Measurements from ENCODE around the gene EEF2KMT.

The EEF2KMT gene

DNA sequence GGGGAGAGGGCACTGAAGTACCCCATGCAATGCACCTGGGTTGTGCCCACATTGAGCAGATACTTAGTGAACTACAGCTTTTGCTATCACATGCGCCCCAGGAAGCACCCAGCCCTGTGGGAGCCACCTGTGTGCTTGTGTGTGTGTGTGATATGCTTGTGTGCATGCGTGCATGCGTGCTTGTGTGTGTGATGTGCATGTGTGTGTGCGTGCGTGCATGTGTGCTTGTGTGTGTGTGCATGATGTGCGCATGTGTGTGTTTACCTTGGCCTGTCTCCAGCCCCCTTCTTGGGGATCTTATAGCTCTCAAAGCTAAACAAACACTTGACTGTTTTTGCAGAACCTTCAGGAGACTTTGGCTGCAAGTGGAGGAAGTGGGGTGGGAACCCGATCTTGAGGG lies 32.7 kb downstream of the EEF2KMT start:
- H3K4me3 ChIP-seq (ENCODE audit: low read depth, low read length): no peak overlapping the region
- TF ChIP-seq, protein P1, sequence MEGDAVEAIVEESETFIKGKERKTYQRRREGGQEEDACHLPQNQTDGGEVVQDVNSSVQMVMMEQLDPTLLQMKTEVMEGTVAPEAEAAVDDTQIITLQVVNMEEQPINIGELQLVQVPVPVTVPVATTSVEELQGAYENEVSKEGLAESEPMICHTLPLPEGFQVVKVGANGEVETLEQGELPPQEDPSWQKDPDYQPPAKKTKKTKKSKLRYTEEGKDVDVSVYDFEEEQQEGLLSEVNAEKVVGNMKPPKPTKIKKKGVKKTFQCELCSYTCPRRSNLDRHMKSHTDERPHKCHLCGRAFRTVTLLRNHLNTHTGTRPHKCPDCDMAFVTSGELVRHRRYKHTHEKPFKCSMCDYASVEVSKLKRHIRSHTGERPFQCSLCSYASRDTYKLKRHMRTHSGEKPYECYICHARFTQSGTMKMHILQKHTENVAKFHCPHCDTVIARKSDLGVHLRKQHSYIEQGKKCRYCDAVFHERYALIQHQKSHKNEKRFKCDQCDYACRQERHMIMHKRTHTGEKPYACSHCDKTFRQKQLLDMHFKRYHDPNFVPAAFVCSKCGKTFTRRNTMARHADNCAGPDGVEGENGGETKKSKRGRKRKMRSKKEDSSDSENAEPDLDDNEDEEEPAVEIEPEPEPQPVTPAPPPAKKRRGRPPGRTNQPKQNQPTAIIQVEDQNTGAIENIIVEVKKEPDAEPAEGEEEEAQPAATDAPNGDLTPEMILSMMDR (IDR thresholded peaks at IDR 0.05; ENCODE audit: low read depth, low read length): no peak

DNA sequence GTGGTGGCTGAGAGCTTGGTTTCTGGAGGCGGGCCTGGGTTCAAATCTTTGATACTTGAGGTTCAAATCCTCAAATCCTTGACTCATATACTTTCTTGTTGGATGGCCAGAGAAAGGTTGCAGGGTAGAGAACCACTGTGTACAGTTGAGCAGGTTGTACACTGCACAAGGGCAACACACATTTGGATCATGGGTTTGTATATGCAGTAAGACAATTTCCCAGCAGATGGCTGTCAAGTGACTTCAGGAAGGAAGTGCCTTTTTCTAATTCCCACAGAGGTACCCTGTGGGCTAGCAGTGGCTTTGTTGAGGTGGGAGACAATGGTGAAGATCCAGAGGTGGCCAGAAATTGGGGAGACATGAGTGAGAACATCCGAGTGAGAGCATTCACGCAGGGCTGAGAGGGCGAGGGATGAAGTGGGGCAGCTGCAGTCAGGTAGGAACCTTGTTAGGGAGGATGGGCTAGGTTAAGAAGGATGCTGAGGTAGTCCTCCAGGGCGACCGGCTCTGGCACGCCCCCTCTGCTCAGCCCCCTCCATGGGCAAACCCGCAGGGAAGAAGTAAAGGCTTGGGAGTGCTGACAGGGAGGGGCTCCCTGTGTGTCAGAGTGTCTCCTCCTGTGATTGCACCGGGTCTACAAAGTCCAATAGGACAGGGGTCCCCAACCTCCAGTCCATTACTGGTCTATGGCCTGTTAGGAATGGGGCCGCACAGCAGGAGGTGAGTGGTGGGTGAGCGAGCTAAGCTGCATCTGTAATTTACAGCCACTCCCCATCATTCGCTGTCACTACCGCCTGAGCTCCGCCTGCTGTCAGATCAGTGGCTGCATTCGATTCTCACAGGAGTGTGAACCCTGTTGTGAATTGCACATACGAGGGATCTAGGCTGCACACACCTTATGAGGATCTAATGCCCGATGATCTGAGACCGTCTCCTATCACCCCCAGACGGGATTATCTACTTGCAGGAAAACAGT lies 34.5 kb downstream of the EEF2KMT start:
- TF ChIP-seq, protein P1 (IDR thresholded peaks at IDR 0.05; ENCODE audit: low read depth, low read length): no peak
- H3K4me3 ChIP-seq (ENCODE audit: low read depth, low read length): no peak overlapping the region

DNA sequence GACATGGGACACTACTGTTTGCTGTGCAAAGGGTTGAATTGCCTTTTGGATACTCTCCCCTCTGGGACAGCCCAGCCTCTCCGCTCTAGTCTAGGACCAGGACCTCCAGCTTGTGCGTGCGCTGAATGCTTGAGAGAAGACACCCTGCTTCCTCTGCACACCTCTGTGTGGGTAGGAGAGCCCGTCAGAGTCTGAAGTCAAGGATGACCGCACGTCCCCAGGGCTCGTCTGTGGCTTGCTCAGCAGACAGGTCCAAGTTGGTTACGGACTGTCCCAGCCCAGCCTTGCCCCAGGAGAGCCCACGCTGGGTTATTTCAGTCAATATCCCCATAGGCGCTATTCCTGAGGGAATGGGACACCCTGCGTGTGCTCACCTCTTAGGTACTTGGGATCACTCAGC lies 35.5 kb downstream of the EEF2KMT start:
- H3K4me3 ChIP-seq (ENCODE audit: low read depth, low read length): no peak overlapping the region
- TF ChIP-seq, protein P1 (IDR thresholded peaks at IDR 0.05; ENCODE audit: low read depth, low read length): no peak

DNA sequence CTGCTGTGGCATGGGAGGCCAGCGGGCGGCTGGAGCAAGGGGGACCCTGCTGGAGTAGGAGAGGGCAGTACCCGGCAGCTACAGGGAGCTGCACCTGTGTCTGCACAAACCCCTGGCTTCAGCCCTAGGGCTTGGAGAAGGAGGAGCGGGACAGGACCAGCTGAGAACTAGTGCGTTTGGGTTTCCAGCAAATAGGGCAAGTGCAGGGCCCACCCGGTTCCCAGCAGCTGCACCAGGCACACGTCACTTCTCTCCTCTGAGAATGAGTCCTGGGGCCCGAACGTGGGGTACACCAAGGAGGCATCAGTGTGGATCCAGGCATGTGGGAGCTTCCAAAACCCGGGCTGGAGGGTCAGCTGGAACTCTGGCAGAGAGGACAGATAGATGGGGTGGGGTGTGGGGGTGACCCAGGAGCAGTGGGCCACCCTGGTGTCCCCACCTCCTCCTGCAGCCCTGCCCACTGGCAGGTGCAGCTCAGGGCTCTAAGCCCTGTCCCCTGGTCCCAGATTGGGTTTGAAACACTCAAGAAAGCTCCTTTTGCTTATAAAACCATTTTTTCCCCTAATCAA lies 37.4 kb downstream of the EEF2KMT start:
- no peak overlapping the region for H3K4me3 ChIP-seq (ENCODE audit: low read depth, low read length)
- TF ChIP-seq, protein P1 (IDR thresholded peaks at IDR 0.05; ENCODE audit: low read depth, low read length): no peak

DNA sequence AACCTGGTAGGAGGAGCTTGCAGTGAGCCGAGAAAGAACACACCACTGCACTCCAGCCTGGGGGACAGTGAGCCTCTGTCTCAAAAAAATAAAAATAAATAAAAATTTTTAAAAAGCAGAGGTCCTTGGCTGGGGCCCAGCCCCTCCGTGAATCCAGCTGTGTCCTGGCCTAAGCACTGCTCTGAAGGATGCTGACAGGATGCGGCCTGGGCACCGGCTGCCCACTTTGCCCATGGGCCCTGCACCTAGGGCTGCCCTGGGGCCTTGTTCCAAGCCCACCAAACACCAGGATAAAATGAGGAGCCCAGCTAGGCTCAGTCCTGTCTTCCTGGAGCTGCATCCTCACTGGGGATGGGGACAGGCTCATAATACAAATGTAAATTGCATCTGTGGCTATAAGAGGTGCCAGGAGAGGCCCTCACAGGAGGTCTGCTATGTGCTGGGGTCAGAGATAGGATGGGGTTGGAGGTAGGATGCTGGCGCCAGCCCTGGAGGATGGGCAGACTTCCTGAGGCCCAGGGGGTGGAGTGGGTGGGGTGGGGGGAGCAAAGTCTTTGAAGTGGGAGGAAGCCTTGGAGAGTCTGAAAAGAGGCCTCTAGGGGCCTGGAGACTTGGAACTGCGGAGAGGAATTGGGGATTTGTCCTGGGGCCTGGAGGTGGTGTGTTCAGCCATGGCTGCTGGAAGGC lies 38.1 kb downstream of the EEF2KMT start:
- TF ChIP-seq, protein P1 (IDR thresholded peaks at IDR 0.05; ENCODE audit: low read depth, low read length): no peak
- H3K4me3 ChIP-seq (ENCODE audit: low read depth, low read length): no peak overlapping the region

DNA sequence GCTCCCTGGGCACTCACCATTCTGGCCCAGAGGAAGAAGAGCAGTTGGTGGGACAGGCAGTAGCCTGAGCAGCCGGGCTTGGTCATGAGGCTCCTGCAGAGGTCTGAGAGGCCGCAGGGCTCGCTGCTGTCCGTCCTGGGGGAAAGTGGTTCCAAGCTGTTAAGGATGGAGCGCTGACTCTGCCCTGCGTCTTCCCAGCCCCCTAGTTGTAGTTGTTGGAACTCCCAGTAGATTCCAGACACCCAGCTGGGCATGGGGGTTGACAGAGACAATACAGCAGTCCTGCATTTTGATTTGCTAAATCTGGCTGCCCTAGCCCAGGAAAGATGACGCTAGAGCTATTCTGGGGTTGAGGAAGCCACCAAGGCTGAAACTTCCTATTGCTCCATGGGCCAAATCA lies 39.1 kb downstream of the EEF2KMT start:
- H3K4me3 ChIP-seq (ENCODE audit: low read depth, low read length): no peak overlapping the region
- TF ChIP-seq, protein P1 (IDR thresholded peaks at IDR 0.05; ENCODE audit: low read depth, low read length): peak; percentile 30; the same call in 1 of the 2 replicates

All from WI38 (cell line).